GM19099 (cell line): ENCODE results near the gene FAM227A.

Experiments
- POLR2A ChIP-seq: IDR thresholded peaks from 3 replicates; pipeline ENCODE4 v1.6.1; 2011; ENCODE audit warnings: low read depth; ENCODE audit not compliant: insufficient read length; ENCODE audit errors: extremely low read depth

Gene FAM227A

DNA sequence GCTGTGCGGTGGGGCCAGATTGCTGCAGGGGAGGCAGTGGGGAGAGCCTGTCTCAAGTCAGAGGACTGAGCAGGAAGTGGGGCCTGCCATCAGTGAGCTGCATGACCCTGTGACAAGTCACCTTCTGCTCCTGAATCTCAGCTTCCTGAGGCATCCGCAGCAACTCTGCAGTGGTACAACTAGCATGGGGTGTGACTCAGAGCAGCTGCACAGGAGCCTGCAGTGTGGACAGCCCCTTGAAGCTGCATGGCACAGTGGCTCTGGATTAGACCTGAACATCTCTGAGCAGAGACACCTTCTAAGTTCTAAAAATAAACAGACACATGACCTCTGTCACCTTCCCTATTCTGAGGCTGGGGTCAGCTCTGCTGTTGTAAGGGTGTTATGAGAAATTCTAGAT lies 18.0 kb downstream of the FAM227A start:
- no peak for TF ChIP-seq POLR2A

DNA sequence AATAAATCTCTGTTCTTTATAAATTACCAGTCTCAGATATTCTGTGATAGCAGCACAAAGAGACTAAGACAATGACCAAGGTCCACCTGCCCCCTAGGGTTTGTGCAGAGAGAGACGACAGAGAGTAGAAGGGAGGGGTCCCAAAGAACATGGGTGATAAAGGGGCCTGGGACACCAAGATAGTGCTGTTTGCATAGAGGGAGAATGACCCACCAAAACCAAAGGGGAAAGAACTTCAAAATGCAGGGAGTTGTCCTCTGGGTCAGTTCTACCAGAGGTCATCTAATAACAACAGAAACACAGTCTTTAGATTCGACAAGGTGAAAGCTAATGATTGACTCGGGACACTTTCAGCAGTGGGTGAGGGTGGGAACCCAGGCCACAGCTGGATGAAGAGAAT lies 23.7 kb downstream of the FAM227A start:
- no peak for TF ChIP-seq POLR2A

DNA sequence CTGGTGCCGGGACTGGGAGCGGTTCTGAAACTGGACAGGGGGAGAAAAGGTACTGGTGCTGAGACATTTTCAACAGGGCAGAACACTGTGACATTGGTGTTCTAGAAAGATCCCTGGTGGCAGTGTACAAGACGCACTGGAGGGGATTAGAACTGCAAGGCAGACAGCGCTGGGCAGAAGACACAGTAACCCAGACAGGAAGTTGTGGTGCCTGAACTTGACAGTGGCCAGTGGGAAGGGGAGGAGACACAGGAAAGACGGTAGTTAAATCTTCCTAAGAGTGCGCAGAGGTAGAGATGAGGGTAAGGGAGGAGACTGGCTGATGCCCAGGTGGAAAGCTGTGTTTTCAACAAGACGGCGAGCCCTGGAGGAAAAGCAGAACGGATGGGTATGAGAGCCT lies 24.5 kb downstream of the FAM227A start:
- TF ChIP-seq POLR2A: no peak

DNA sequence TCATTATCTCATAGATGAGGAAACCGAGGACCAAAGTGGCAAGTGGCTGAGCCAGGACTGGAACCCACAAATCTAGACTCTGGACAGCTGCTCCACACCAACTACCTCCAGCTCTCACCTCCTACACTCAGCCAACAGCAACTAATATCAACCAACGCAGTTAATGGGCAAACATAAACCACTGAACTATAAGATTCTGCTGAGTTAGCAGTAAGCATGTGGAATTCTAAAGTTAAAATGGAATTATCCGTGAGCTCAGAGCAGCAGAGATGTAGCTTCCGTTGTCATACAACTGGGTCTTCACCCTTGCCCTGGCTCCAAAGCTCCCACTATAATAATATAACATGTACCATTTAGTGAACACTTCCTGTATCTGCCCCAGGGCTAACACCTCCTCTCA lies 27.1 kb downstream of the FAM227A start:
- no peak for TF ChIP-seq POLR2A

DNA sequence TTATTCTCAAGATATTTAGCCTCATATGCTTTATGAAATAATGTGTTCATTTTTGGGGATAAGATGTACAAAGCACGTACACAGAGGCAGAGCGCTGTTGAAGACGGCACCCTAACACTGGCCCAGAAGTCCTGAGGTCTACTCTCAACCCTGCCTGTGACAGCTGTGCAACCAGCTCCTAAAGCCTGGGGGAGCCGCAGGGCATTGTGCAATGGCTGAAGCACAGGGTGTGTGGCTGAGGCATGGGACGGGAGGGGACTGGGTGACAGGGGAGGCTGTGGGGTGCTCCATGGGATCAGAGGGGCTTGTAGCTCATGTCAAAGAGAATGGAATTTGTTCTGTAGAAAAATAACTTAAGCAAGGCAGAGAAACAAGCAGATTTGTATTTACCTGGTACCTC lies 27.7 kb downstream of the FAM227A start:
- TF ChIP-seq POLR2A: no peak

DNA sequence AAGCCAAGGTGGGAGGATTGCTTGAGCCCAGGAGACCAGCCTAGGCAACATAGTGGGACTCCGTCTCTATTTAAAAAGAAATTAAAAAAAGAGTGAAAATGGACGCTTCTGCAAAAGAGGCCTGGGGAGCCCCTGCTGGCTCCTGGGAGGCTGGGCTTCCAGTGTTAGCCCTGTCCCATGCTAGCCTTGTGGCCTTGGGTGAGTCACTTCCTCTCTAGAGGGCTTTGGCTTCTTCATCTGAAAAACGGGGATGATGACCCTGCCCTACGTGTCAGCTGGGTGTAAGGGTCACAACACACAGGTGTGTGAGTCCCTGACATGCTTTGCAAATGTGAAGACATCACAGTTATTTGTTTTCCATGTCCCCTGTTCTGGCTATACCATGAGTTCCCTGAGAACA lies 32.8 kb downstream of the FAM227A start:
- TF ChIP-seq POLR2A: no peak

DNA sequence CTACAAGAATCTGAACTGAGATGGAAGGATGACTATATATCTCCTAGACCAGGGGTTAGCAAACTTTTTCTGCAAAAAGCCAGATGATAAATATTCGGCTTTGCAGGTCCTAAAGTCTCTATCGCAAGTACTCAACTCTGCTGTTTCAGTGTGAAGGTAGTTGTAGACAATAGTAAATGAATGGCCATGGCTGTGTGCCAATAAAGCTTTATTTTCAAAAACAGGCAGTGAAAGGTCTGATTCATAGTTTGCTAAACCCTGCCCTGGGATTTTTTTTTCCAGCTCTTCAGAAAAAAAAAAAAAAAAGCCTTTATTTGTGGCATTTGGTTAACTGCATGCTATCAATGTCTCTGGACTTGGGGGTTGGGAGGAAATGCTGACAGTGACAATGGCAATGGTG lies 37.5 kb downstream of the FAM227A start:
- TF ChIP-seq POLR2A: no peak

DNA sequence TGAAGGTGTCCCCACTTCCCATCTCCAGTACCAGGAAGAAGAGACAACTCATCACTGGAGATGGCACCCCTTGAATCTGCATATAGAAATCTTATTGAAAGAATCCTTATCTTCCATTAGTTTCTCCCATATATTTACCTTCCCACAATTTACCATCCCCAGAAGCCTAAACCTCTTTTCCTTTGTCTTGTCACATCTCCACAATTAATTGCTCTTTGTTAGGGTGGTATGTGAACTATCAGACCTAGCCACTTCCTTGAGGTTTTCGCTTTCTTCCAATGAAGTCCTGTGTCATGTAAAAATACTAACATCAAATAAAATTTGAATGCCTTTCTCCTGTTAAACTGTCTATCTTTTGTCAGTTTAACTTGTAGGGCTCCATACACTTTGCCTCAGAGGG lies 37.9 kb downstream of the FAM227A start:
- TF ChIP-seq POLR2A: no peak

DNA sequence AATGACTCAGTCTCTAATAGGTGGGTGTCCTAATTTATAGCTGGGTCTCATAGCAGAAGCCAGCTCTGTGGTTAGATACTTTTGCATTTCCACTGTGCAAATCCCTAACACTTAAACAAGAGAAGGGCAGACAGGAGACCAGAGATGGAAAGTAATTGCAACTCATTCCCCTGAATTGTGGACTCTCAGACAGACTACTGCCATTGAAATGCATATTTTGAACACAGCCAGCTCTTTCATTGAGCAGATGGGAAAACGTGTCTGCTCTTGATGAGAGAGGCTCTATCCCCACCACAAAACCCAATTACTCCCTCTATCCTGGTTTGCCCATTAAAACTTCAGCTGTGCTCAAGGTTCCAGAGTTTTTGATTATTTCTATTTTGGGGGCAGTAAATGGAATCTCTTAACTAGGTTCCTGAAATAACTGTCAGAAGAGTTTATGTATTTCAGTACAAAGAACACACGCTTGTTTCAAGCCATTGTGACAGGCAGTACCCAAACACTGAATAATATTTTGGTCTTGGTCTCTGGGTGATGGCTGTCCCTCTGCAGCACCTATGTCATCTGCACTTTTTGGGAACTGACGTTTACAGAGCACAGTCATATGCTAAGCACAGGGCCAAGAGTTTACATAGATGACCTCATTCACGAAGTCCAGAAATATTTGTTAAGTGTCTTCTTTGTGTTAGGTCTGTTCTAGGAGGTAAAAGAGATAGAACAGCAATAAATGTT lies 41.7 kb downstream of the FAM227A start:
- TF ChIP-seq POLR2A: no peak

DNA sequence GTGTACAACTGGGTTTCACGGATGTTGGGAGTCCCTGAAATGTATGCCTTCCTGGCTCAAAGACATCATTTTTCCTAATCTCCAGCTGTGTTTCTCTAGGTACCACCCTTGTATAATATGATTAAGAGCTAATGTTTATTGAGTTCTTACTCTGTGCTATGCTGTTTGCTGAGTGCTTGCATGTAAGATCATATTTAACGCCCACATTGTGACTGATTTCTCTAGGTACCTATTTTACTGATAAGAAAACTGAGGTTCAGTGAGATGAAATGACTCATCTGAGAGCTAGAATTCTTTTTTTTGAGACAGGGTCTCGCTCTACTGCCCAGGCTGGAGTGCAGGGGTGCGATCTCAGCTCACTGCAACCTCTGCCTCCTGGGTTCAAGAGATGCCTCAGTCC lies 42.6 kb downstream of the FAM227A start:
- TF ChIP-seq POLR2A: no peak

DNA sequence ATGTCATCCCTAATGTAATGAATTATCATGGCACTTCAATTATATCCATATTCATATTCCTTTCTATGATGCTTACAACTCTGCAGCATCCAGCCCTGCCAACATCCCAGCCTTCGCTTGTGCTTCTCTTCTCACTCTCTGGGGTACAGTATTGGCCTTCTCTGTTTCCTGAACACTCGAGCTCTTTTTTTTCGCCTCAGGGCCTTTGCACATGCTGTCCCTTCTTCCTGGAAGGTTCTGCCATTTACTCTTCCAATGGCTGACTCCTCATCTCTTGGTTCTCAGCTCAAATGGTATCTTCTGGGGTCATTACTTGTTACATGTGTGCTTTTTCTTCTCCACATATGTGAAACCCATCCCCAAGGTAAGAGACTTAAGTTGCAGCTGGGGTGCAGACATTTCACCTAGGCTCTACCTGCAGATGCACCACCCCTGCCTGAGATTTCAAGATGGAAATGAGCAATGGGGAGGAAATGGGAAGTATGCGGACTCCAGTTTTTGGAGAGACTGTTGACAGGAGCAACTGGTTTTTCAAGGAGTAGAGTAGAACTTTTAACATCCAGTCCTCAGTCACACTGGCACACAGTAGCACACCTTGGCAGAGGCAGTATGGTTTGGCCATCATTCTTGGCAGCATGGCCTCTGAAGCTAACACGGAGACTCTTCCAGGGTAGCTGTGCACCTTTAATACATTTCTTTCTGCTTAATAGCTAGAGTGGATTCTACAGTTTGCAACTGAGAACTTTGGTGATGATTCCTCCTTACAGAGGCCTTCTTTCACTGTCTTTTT lies 43.8 kb downstream of the FAM227A start:
- no peak for TF ChIP-seq POLR2A

DNA sequence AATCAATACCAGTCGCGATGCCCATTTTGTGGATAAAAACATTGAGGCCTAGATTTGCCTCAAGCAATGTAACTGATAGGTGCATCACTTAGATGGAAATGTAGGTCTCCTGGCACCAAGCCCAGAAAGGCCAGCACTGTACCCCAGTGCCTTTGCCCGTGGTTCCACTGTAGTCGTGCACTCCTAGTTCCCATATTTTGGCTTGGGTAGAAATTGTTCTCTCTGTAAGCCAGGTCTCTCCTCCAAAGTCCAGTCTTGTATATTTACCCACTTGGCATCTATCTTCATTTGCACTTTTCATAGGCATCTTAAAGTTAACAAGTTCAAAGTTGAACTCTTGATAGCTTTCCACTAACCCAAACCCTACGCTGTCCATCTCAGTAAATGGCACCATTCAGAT lies 44.6 kb downstream of the FAM227A start:
- no peak for TF ChIP-seq POLR2A

DNA sequence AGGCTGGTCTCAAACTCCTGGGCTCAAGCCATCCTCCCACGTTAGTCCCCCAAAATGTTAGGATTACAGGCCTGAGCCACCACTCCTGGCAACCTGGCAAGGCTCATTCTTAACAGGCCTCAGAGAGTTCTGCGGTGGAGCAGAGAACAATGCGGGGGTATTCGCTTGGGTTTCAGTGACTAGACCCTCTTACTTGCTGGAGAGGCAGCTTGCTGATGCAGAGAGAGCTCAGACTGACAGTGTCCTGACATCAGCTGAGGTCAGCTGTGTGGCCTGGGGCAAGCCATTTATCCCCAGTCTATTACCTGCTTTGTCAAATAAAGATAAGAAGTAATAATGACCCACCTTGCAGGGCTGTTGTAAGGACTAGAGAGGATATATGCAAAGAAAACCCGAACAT lies 46.0 kb downstream of the FAM227A start:
- no peak for TF ChIP-seq POLR2A

DNA sequence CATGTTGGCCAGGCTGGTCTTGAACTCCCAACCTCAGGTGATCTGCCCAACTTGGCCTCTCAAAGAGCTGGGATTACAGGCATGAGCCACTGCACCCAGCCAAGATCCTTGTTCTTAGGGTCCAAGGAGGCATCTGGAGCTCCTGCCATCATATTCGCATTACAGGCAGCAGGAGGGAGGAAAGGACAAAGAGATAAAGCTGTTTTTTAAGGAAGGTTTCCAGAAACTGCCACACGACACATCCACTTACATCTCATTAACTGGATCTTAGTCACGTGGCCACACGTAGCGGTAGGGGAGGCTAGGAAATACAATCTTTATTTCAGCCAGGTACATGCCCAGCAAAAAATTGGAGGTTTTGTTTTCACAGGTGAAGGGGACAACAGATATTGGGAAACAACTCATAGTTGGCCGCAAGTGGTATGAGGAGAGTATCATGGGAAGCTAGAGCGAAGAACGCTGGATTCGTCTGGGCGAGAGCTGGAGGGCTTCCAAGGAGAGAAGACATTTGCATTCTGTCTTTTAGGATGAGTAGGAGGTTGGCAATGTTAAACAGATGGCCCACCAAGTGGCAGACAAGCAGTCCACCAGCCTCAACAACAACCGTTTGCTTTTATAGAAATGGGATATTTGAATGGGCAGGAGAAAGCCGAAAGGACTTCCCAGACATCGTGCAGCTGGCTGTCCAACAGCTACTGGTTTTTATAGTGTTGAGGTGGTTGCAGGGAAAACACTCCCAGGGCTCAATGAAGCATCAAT lies 47.0 kb downstream of the FAM227A start:
- TF ChIP-seq POLR2A: no peak

DNA sequence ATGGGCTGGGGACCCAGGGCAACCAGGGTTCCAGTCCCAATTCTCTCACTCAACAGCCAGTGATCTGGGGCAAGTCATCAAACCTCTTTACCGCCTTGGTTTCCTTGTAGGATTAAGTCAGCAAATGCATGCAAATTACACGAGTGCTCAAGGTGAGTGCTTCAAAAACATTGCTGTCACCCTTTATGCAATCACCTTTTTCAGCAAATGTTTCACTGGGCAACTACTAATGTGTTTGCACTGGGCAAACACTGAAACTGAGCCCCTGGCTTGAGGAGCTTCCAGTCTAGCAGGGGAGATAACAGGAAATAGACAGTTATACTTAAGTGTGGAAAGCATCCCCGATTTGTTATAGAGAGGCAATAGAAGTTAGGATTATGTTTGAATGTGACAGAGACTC lies 48.5 kb downstream of the FAM227A start:
- no peak for TF ChIP-seq POLR2A

DNA sequence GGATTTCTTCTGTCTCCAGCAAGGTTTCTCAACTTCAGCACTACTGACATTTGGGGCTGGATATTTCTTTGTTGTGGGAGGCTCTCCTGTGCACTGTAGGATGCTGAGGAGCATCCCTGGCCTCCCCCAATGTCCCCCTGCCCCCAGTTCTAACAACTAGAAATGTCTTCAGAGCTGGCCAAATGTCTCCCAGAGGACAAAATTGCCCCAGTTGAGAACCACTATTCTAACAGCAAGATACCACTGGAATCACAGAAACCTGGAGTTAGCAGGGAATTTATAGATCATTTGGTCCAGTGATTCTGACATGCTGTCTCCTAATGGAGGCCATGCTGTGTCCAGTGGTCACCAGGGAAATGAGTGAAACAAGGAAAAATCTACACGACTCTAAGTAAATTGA lies 54.0 kb downstream of the FAM227A start:
- TF ChIP-seq POLR2A: no peak
